GM10847 (cell line): ENCODE results near the gene FOXL1.

Source experiments
- POLR2A ChIP-seq: IDR thresholded peaks from 2 replicates; pipeline ENCODE4 v1.6.1; 2011; ENCODE audit not compliant: insufficient read length; ENCODE audit errors: extremely low read depth

Gene FOXL1

DNA sequence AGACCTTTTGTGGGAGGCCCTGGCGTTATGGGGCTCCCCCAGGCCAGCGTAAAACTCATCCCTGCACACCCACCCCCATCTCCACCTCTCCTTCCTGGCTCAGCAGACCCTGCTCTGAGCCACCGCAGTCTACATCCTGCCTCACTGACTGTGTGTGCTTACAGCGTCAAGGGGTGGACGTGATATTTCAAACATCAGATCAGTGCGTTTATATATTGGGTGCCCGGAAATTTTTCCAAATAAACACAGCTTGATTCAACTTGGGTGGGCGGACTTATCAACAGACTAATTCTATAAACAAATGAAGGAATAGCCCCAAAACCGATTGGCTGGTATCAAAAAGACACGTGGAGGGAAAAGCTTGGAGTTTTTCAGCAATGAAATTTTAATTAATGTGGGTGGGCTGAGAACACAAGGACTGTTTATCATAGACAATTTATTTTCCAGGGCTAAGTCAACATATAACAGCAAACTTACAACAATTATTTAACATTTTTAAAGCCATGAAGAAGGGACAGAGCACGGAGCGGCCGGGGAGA lies at the start of gene FOXL1:
TSS of gene FOXL1 (plus strand) at position 489 of the 539 bp plus-strand sequence. CDS start 175 bp downstream, outside the sequence.
- TF ChIP-seq POLR2A: no peak

DNA sequence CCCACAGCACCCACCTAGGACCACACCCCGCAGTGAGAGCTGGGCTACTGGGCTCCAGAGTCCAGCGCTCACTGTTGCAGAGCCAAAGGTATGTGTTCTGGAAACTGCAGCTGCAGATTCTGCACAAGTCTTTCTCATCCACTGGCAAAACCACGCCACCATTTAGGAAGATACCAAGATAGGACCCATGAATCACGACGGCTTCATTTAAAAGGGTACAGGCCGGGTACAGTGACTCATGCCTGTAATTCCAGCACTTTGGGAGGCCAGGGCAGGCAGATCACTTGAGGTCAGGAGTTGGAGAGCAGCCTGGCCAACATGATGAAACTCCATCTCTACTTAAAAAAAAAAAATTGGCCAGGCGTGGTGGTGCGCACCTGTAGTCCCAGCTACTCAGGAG lies 49.2 kb upstream of the FOXL1 start:
- no peak for TF ChIP-seq POLR2A

- no peak for TF ChIP-seq POLR2A
Observed at GRCh38 chr16:86530251-86531190, 47.8 kb upstream of the FOXL1 start.

DNA sequence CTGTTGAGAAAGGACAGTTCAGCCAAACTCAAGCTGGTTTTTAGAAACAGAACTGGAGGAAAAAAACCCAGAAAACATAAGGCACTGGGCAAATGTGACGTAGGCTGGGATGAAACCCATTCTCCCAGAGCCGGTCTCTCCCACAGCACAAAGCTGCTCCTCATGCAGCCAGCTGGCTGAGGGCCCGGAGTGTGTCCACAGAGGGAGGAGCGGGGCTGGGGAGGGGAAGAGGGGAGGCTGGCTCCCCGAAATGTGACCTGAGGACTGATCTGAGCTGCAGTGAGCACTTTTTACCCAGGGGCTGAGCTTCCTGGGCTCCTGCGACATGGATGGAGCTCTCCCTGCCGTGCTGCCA lies 47.2 kb upstream of the FOXL1 start:
- TF ChIP-seq POLR2A: no peak

DNA sequence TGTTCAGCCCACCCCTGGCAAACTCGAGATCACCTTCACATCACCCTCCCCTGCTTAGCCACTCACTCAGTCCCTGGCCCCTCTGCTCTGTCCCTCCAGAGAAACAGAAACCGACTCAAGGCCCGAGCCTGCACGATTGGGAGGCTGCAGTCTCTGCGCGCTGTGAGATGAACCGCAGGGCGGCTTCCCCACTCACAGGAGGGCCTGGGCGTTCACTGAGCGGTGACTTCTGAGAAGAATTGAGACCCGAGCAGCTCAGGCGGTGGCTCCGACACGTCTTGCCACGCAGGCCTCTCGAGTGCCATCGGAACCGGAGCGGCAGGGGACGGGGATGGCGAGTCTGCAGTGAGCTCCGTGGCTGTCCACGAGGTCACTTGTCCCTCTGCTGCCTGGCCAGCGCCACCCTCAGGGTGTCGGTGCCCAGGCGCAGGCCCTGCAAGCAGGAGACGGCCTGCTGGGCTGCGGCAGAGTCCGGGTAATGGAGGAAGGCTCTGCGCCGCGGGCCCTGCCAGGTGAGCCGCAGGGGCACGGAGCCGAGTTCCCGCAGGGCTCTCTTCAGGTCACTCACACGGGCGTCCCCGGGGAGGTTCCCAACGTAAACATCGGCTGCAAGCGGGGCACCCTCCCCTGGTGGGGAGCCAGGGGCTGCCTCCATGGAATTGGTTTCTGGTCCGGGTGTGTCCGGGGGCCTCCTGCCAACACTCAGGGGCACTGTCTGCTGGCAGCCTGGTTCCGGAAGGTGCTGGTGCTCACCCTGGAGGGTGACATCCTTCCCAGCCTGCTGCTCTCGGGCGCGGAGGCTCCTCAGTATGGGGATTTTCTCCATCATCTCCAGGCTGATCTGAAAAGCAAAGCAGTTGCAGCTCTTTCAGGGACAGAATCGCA lies 46.5 kb upstream of the FOXL1 start:
- TF ChIP-seq POLR2A: no peak

DNA sequence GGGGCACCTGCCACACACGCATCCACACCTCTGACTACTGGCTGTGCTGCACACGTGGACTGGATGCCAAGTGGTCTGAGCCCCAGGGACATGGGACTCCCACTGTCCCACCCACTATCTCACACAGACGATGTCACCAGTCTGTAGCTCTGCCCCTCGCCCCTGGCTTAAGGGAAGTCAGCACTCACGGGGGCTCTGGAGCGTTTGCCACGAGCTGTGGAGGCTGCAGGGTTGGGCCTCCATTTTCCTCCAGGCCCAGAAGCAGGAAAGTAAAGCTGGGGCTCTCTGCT lies 45.9 kb upstream of the FOXL1 start:
- TF ChIP-seq POLR2A: no peak

GRCh38 chr16:86533076-86533475 lies 45.3 kb upstream of the FOXL1 start:
- no peak for TF ChIP-seq POLR2A

DNA sequence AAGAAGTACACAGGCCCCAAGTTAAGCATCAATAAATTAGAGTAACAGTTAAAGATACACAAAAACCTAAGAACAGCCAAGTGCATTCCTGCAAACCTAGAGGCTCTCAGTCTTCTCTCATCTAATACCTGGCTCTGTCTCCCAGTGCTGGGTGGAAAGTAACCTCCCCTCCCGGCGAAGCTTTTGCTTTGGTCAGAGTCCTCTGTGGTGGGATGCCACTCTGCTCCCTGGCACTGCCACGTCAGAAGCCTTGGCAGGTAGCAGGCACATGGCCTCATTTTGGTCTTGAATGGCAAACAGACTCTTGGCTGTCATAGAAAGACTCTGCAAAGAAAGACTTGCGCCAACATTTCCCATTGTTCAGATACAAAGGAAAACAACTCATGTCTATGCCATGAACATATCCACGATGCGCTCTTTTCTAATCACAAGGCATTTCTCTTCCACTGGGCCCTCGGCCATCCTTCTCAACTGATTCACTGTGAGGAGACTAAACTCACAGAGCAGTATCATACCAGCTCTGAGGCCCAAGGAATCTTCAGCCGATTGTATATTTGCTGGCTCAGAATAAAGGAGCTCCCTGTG lies 44.5 kb upstream of the FOXL1 start:
- no peak for TF ChIP-seq POLR2A

GRCh38 chr16:86534779-86535615 lies 43.4 kb upstream of the FOXL1 start:
- TF ChIP-seq POLR2A: no peak

GRCh38 chr16:86536621-86537020 lies 41.7 kb upstream of the FOXL1 start:
- TF ChIP-seq POLR2A: no peak

DNA sequence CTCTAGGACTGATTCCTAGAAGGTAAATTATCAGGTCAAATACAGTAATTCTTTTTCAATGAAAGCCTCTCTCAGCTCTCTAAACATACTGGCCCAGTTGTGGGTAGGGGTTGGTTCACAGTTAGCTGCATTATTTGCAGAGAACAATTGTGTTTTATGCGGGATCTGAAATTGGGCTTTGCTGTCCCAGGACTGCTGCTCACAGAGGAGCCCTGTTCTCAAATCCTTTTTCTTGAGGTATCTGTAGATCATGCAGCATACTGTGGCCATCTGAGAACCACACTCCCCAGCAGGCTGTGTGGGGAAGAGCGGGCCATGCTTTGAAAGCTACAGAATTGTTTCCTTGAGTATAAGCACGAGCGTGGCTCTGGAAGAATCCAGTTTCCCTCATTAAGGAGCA lies 40.9 kb upstream of the FOXL1 start:
- TF ChIP-seq POLR2A: no peak

DNA sequence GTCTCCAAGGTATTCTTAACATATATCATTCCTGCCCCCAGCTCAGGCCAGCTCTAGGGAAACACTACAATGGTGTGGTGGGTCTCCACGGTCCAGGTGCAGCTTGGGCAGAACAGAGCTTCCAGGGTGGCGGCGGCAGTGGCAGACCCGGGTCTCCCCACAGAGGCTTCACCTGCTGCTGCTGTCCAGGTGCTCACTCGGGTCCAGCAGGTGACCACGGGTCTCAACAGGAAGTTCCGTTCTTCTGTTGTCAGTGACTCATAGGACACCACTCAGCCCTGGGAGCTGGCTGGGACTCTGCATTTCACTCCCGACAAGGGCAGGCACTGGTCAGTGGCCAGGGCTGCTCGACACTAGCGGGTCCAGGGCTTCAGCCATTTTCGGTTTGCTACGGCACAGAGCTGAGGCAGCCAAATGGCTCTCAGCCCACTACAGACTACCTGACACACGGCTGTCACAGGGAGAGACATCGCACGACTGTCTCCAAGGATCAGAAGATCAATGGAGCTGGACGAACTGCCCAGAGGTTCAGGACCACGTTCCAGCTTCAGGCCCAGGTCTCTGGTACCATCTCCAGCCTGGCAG lies 40.1 kb upstream of the FOXL1 start:
- TF ChIP-seq POLR2A: no peak

DNA sequence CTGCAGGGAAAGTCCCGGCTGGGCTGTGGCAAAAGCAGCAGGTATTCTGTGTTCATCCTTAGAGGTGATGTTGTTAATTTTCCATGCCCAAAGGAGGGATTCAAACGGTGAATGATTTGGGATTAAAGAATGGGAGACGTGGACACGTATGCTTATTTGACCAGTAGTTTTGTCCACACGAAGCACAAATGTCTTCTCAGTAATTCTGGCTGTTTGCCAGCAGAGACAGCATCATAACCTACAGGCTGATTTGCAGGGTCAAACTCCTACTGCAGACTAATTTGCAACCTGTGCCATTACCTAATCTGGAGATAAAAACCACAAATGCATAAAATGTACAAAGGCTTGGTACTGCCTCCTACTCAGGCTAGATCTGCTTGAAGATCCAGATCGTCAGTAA lies 37.5 kb upstream of the FOXL1 start:
- TF ChIP-seq POLR2A: no peak

GRCh38 chr16:86541560-86541959 lies 36.8 kb upstream of the FOXL1 start:
- TF ChIP-seq POLR2A: no peak

DNA sequence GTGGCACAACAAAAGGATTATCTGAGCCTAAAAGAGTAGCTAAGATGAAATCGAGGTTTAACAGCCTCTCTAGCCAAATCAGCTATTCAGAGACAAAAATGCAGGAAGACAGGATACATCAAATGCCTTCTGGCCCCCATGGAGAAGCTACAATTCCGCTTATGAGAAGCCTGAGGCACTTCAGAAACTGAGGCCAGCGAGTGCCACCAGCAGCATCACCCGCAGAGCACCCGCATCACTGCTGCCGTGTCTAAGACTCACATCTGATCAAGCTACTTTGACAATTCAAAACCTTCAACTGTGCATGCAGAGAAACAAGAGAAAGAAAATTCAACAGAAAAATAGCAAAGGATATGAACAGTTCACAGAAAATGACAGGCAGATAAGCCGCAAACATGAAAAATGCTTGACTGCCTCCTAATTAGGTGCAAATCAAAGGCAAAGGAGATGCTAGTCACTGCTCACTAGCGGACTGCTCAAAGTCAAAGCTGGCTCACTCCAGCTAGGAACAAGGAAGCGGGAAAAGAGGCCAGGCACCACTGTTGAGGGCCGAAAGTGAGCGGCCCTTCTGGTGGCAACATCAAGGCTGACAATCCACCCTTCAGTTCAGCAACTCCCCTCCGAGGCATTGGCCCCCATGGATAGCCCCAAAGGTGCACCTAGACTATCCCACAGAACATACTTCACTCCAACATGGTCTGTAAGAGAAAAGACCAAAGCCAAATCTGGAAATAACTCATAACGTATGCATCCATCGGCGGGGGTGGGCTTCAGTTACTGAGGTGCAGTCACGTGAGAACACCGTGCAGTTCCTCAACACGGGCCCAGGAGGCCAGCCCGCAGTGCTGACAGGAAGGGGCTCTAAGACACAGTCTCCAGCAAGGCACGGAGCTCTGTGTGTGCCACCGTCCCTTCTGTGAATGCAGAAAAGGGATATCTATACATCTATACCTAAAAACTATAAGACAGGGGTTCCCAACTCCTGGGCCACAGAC lies 35.3 kb upstream of the FOXL1 start:
- TF ChIP-seq POLR2A: no peak
